GM21423 (cell line): ENCODE data around the gene SRSF6.
"Not testable (repeated sequence)": the region's sequence is repeated elsewhere in the genome, so short reads cannot be mapped to it uniquely, and the experiment has no call there.

Experiments
- ATAC-seq: cut with Tn5 transposase; IDR thresholded peaks from one replicate; pipeline ENCODE4 v1.9.1; 2021; ENCODE audit warnings: mild to moderate bottlenecking, moderate library complexity; ENCODE audit not compliant: unreplicated experiment

SRSF6 gene

DNA sequence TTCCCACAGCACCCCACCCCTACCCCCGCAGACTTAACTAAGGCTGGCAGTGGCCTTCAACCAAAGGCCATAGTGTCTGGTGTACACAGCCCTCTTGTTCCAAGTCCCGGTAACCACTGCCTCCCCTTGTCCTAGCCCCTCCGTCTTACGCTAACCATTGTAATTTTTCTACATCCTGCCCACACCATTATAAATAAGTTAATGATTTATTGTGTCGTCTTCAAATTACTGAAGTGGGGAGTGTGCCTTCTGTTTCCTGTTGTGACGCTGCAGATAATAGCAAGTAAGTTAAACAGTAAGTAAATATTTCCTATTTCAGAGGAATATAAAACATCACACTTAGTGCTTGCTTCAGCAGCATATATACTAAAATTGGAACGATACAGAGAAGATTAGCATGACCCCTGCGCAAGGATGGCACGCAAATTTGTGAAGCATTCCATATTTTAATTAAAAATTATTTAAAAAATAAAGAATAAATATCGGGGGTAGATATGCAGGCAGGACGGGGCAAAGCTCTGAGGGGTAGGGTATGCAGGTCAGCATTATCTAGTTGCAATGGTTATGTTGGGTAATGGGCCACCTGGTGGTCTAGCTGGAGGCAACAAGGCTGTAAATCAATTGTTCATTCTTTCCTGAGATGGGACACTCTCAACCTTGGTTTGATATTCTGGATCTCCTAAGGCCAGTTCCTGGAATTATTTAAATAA, 15.1 kb downstream of the SRSF6 start:
- ATAC-seq = no peak

DNA sequence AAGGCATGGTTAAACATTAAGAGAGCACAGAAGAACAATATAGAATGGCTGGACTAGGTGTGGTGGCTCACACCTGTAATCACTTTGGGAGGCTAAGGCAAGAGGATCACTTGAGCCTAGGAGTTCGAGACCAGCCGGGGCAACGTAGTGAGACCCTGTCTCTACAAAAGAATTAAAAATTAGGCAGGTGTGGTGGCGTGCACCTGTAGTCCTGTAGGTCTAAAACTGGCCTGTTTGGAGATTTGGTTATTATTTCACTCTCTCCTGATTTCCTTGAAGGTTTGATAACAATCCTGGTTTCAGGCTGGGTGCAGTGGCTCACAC, 15.6 kb downstream of the SRSF6 start:
- ATAC-seq = no peak

DNA sequence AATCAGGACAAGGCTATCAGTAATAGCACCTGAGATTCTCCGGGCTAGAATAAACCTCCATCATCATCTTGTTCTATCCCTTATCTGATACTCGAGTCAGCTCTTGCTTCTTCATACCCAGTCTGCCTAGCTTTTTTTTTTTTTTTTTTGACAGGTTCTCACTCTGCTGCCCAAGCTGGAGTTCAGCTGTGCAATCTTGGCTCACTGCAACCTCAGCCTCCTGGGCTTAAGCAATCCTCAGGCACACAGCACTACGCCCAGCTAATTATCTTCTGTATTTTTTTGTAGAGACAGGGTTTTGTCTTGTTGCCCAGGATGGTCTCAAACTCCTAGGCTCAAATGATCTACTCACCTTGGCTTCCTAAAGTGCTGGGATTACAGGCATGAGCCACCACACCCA, 19.5 kb downstream of the SRSF6 start:
- ATAC-seq = no peak

DNA sequence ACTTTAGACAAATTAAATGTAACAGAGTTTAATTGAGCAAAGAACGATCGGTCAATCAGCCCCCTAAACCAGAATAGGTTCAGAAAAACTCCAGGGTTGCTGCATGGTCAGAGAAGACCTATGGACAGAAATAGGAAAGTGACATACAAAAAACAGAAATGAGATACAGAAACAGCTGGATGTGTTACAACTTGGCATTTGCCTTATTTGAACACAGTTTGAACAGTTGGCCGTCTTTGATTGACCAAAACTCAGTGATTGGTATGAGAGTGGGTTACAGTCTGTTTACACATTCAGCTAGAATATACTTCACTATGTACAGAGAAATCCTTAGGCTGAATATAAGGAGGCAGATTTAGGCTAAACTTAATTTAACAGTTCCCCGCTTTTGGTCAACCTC, 19.9 kb downstream of the SRSF6 start:
- no peak for ATAC-seq

DNA sequence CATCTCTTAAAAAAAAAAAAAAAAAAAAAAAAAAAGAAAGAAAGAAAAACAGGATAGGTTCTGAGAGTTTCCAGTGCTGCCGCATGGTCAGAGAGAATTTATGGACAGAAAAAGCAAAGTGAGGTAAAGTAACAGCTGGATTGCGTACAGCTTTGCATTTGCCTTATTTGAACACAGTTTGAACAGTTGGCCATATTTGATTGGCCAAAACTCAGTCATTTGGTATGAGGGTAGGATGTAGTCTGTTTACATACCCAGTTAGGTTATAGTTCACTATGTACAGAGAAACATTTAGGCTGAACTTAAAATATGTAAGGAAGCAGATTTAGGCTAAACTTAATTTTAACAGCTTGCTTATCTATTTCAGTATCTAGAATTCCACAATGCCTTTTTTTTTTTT, 32.3 kb downstream of the SRSF6 start:
- ATAC-seq = no peak

DNA sequence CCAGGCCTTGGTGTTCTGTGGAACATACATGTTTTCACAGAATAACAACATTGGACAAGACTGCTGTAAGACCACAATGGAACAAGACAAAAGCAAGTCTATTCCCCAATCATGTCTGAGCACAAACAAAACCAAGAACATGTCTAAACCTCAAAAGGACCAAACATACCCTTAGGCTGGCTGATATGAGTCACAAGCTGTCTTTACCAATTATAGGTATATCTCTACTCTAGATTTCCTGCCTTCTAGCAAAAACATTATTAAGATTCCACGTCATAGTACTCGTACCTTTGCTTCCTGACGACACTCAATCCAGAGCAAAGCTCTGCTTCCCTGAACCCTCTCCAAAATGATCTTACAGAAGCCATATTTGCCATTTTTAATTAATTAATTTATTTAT, 34.4 kb downstream of the SRSF6 start:
- peak; percentile 73 for ATAC-seq

DNA sequence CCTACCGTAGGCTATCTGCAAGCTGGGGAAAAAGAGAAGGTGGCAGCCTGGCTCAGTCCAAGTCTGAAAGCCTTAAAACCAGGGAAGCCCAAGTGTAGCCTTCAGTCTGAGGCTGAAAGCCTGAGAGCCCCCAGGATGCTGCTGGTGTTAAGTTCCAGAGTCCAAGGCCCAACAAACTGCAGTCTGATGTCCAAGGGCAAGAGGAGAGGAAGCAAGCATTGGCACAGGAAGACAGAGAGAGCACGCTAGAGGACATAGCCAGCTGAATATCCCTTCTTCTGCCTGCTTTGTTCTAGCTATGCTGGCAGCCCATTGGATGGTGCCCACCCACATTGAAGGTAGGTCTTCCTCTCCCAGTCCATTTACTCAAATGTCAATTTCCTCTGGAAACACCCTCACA, 37.7 kb downstream of the SRSF6 start:
- no peak for ATAC-seq

DNA sequence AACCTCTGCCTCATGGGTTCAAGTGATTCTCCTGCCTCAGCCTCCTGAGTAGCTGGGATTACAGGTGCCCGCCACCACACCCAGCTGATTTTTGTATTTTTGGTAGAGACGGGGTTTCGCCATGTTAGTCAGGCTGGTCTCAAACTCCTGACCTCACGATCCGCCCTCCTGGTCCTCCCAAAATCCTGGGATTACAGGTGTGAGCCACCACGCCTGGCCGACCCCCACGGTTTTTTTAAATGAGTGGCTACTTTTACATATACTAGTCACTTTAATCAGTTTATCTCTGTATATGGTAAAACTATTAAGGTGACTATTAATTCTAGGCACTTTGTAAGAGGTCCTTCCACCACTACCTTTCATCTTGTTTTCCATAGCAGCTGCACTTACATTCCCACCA, 44.3 kb downstream of the SRSF6 start:
- ATAC-seq = not testable (repeated sequence)

DNA sequence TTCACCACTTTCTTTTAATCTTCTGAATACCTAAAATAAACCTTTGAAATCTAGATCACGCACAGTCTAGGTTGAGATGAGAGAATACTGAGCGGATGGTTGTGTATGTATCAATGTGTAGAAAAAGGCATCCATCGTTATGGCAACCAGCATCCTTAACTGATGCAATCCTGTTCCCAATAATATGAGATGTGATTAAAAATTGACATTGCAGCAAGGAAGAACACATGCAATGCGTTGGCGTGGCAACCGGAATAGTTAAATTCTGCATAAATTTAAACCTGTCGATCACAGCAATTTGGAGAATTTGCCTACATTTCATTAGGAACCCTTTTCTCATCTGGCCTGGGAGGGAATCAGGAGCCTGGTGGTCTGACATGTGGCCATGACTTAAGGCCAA, 48.5 kb downstream of the SRSF6 start:
- no peak for ATAC-seq

DNA sequence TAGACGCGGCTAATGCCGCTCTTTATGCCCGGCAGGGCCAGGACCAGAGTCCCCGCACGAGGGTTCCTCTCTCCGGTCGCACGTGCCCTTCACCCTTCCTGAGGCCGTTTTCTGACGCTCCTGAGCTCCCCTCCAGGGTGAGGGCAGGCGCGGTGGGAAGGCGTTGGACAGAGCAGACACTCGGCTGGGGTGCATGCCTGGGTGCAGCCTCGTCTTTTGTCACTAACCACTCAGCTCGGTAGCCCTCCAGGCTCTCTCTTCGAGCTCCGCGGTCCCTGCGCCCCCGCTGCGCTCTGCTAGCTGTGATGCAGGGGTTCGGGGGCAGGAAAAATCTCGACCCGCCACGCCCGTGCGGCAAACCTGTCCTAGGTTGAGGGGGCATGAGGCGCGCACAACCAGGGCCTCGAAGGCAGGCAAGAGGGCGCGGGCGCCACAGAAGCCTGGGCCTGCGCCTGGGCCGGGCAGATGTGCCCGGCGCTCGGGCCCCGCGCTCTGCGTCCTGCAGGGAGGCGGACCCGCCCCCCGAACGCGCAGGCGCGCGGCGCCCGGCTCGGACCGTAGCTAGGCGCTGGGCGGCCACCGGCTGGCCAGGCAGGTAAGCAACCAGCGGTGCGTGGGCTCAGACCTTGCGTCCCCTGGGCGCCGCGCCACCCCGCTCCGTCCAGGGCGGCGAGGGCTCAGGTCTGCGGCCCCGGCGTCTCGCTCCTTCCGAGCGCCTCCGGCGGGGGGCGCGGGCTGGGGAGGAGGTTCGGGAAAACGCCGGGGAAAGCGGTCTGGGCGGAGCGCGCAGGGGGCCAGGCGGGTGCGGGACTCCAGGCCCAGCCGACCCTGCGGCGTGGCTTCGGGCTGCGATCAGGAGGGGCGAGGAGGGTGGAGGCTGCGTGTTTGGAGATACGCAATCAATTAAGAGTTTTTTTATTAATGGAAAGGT, 49.7 kb downstream of the SRSF6 start, which contains the start of gene L3MBTL1:
Gene L3MBTL1, plus strand, starts transcription at position 548 of the 931 bp plus-strand sequence. CDS start 5,807 bp downstream, outside the sequence.
- no peak for ATAC-seq

DNA sequence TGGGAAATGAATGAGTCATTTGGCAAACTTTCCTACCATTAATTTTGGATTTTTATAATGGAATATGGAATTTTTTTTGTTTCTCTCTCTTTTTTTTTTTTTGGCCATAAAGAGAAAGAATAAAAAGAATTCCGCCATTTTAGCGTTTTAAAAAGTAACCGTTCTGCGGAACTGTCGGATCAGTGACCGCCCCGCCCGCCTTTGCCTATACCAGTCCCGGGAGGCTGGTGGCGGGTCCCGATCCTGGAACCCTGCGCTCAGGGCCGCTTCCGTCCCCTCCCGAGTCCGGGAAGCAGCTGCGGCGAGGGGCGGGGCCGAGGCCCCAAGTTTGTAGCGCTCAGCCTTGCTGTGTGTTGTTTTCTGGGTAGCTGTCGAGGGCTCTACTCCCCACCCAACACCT, 50.4 kb downstream of the SRSF6 start:
- ATAC-seq = no peak

DNA sequence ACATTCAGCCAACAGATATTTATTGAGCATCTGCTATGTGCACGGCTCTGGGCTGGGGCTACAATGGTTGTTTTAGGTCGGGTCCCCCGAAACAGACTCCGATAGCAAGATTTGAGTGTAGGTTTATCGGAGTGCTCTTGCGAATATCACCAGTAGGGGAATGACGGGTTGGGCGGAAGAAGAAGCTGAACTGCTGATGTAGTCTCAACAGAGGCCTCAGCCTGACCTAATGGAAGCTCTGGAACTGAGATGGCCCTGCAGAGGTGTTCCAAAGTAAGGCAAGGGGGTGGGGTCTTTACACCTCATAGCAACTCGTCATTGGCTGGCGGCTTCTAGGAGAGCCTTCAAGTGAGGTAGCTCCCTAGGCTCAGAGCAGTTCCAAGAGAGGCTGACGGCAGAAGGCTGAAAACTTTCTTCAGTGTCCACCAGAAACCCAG, 50.9 kb downstream of the SRSF6 start:
- ATAC-seq = no peak

DNA sequence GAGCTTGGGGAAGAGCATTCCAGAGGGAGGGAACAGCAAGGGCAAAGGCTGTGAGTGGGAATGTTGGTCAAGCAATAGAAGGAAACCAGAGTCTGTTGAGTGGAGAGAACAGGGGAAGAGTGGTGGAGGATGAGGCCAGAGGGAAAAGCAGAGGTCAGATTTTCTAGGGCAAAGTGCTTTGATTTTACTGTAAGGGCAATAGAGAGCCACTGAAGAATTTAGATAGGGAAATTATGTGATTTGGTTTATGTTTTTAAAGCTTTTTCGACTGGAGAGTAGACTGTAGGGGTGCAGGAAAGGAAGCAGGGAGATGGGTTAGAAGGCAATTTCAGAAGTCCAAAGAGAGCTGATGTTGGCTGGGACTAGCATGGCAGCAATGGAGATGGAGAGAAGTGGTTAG, 54.2 kb downstream of the SRSF6 start:
- ATAC-seq = no peak

DNA sequence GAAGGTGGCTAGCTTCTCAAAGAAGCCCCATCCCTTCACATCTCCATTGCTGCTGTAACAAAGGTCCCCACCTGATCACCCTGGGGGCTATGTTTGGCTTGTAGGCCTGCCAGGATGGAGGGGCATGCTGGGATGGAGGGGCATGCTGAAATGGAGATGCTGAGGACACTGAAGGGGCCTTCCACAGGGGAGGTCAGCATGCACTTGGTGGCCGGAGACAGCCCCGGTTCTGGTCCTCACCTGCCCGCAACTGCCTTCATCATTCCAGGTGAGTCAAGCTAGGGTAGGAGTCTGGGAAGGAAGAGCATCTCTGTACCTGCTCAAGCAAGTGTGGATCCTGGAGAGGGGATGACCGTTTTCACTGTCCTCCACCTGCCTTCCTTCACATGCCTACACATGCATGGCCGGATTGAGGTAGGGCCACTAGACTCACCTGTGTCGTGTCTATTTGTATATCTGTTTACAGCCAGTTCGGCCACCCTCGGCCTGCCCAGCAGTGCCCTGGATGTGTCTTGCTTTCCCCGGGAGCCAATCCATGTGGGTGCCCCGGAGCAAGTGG, 55.8 kb downstream of the SRSF6 start:
- no peak for ATAC-seq
